ENCODE measurements around the gene ZNF324.
"Not testable (repeated sequence)": the region's sequence is repeated elsewhere in the genome, so short reads cannot be mapped to it uniquely, and the experiment has no call there.

The ZNF324 gene

DNA sequence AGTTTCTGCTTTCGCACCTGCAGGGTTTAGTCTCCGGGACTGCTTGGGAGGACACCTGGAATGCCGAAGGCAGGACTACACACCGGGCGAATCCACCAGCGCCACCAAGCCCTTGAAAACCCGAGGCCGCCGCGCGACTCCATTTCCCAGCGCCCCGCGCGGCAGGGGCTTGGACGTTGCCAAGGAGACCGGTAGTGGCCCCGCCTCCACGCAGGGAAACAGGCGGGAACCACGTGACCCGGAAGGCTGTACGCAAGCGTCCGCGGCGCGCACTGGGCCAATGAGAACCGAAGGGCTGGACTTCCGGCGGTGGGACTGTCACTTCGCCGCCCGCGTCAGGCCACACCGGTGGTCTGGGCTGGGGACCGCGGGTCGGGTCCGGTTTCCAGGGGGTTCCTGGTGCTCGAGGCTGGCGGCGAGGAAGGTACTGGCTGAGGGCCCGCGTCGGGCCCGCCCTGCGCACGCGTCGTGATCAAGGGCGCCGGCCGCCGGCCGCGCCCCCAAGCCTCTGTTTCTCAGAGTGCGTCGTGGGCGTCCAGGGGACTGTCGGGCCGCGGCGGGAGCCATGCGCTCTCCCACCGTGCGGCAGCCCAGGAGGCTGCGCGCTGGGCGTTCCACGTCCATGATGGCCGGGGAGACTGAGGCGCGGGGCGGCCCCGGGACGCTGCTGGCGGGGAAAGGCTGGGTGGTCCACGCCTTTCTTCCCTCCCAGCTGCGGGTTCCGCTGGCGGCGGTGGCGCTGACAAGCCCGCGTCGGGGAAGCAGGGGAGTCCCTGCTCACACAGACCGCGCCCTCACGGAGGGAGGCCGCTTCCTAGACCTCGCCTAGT, at the start of gene ZNF324:
Gene ZNF324, plus strand, starts transcription at position 321 of the 830 bp plus-strand sequence. CDS start 2,106 bp downstream, outside the sequence.
- peak; percentile 96 for DNase-seq (ENCODE audit: low spot score)
- TF ChIP-seq, protein P1, sequence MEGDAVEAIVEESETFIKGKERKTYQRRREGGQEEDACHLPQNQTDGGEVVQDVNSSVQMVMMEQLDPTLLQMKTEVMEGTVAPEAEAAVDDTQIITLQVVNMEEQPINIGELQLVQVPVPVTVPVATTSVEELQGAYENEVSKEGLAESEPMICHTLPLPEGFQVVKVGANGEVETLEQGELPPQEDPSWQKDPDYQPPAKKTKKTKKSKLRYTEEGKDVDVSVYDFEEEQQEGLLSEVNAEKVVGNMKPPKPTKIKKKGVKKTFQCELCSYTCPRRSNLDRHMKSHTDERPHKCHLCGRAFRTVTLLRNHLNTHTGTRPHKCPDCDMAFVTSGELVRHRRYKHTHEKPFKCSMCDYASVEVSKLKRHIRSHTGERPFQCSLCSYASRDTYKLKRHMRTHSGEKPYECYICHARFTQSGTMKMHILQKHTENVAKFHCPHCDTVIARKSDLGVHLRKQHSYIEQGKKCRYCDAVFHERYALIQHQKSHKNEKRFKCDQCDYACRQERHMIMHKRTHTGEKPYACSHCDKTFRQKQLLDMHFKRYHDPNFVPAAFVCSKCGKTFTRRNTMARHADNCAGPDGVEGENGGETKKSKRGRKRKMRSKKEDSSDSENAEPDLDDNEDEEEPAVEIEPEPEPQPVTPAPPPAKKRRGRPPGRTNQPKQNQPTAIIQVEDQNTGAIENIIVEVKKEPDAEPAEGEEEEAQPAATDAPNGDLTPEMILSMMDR (conservative IDR thresholded peaks at IDR 0.05; ENCODE audit: low read depth): no peak
- ChIA-PET POLR2A (ENCODE audit: low non-redundant PET) (no interaction called here), CTCF (interaction anchor here (0.6 kb wide), 1 partner anchor 22 kb away, joined by 3 read pairs; no protein-coding TSS in a partner anchor)
- peak within 1 kb of the TSS; percentile 72 for H3K27ac ChIP-seq

- POLR2A ChIA-PET (ENCODE audit: low non-redundant PET): no interaction called here
Measured at GRCh38 chr19:58428617-58429016, 38.3 kb upstream of the ZNF324 start.

GRCh38 chr19:58429745-58430144, 37.1 kb upstream of the ZNF324 start:
- DNase-seq (ENCODE audit: low spot score): no peak
- ChIA-PET POLR2A (ENCODE audit: low non-redundant PET) (no interaction called here), CTCF (interaction anchor here (0.6 kb wide), 1 partner anchor 224 kb away, joined by 3 read pairs; no protein-coding TSS in a partner anchor)
- no peak overlapping the region for H3K27ac ChIP-seq
- TF ChIP-seq, protein P1 (conservative IDR thresholded peaks at IDR 0.05; ENCODE audit: low read depth): no peak

More at GRCh38 chr19:58428617-58429016, 38.3 kb upstream of the ZNF324 start:
- TF ChIP-seq, protein P1 (conservative IDR thresholded peaks at IDR 0.05; ENCODE audit: low read depth): no peak
- H3K27ac ChIP-seq: peak overlapping the region; percentile 19; the same call in 1 of the 2 replicates
- CTCF ChIA-PET: interaction anchor here (0.6 kb wide), 1 partner anchor 63 kb away, joined by 3 read pairs; no protein-coding TSS in a partner anchor
- DNase-seq (ENCODE audit: low spot score): no peak

GRCh38 chr19:58434217-58434616, 32.7 kb upstream of the ZNF324 start:
- TF ChIP-seq, protein P1 (conservative IDR thresholded peaks at IDR 0.05; ENCODE audit: low read depth): no peak
- no peak overlapping the region for H3K27ac ChIP-seq
- ChIA-PET POLR2A (ENCODE audit: low non-redundant PET) (interaction anchor here (1.0 kb wide), 1 partner anchor 24 kb away, joined by 3 read pairs; no protein-coding TSS in a partner anchor), CTCF (no interaction called here)
- no peak for DNase-seq (ENCODE audit: low spot score)

GRCh38 chr19:58439576-58440554, 27.0 kb upstream of the ZNF324 start, which contains the start of gene ZNF132:
Gene ZNF132, minus strand, starts transcription at chr19:58440153. Its CDS starts 332 bp downstream, at chr19:58439821.
- peak; percentile 99 for DNase-seq (ENCODE audit: low spot score)
- ChIA-PET POLR2A (ENCODE audit: low non-redundant PET) (no interaction called here), CTCF (no interaction called here)
- H3K27ac ChIP-seq: peak within 1 kb of the TSS; percentile 80
- TF ChIP-seq, protein P1 (conservative IDR thresholded peaks at IDR 0.05; ENCODE audit: low read depth): no peak

GRCh38 chr19:58440556-58440955, 26.3 kb upstream of the ZNF324 start:
- TF ChIP-seq, protein P1 (conservative IDR thresholded peaks at IDR 0.05; ENCODE audit: low read depth): no peak
- DNase-seq (ENCODE audit: low spot score): no peak
- peak overlapping the region; percentile 80 for H3K27ac ChIP-seq
- ChIA-PET POLR2A (ENCODE audit: low non-redundant PET) (no interaction called here), CTCF (no interaction called here)

DNA sequence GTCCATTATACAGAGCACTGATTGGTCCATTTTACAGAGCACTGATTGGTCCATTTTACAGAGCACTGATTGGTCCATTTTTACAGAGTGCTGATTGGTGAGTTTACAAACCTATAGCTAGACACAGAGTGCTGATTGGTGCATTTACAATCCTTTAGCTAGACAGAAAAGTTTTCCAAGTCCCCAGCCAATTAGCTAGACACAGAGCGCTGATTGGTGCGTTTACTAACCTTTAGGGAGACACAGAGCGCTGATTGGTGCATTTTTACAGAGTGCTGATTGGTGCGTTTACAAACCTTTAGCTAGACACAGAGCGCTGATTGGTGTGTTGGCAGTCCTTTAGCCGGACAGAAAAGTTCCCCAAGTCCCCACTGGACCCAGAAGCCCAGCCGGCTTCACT, 23.9 kb upstream of the ZNF324 start:
- POLR2A ChIA-PET (ENCODE audit: low non-redundant PET); H3K27ac ChIP-seq; DNase-seq (ENCODE audit: low spot score); CTCF ChIA-PET: not testable (repeated sequence)

DNA sequence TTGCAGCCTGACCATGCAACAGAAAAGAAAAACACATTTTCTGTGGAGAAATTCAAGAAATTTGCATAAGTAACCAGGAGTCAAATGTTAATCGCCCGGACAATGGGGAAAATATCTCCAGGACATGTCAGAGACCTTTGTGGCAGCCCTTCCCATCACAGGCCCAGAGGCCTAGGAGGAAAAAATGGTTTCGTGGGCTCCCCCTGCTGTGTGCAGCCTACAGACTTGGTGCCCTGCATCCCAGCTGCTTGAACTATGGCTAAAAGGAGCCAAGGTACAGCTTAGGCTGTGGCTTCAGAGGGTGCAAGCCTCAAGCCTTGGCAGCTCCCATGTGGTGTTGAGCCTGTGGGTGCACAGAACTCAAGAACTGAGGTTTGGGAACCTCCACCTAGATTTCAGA, 18.0 kb upstream of the ZNF324 start:
- H3K27ac ChIP-seq; POLR2A ChIA-PET (ENCODE audit: low non-redundant PET); CTCF ChIA-PET; DNase-seq (ENCODE audit: low spot score): not testable (repeated sequence)

GRCh38 chr19:58449980-58450379, 16.9 kb upstream of the ZNF324 start:
- H3K27ac ChIP-seq; DNase-seq (ENCODE audit: low spot score); CTCF ChIA-PET; POLR2A ChIA-PET (ENCODE audit: low non-redundant PET): not testable (repeated sequence)
